ENCODE measurements around the gene PIP4K2B. TPM values are rescaled to one million over a fixed set of nuclear protein-coding genes. Genes with fewer than 3 reads are reported as not detected.
"Not testable (repeated sequence)": the region's sequence is repeated elsewhere in the genome, so short reads cannot be mapped to it uniquely, and the experiment has no call there.

Gene PIP4K2B
- total RNA-seq, result 42.3 TPM
- long read RNA-seq, full-length matches to known transcripts, result 6 of 21 reads
- long read RNA-seq, partial matches to known transcripts, result 0 of 21 reads
- long read RNA-seq, other reads (novel, unspliced or antisense), result 15 of 21 reads

- peak; percentile 95 for ATAC-seq
Measured at GRCh38 chr17:38799501-38800236, at the start of gene PIP4K2B. TSS of gene PIP4K2B (minus strand) at chr17:38799556. CDS start at chr17:38799424, 132 bp downstream.

GRCh38 chr17:38848557-38848891 lies 49.2 kb upstream of the PIP4K2B start:
- DNase-seq (no peak), ATAC-seq (no peak)
- intact Hi-C loops (cut with micrococcal nuclease), result no loop called here

More at GRCh38 chr17:38799501-38800236, at the start of gene PIP4K2B:
- DNase-seq, result peak; percentile 97
- intact Hi-C loops (cut with micrococcal nuclease), result no loop called here

- DNase-seq (no peak), ATAC-seq (no peak)
- intact Hi-C loops (cut with micrococcal nuclease), result no loop called here
Measured at GRCh38 chr17:38844261-38844757, 45.0 kb upstream of the PIP4K2B start.

GRCh38 chr17:38825762-38826247 lies 26.4 kb upstream of the PIP4K2B start:
- intact Hi-C loops (cut with micrococcal nuclease), result no loop called here
- no peak for ATAC-seq
- DNase-seq, result no peak

- DNase-seq (peak; percentile 96), ATAC-seq (peak; percentile 95)
- intact Hi-C loops (cut with micrococcal nuclease), result no loop called here
Measured at GRCh38 chr17:38824899-38825761, 25.8 kb upstream of the PIP4K2B start, which contains the start of gene CWC25. TSS of gene CWC25 (minus strand) at chr17:38825321. CDS start at chr17:38825183, 138 bp downstream.

- ATAC-seq (no peak), DNase-seq (no peak)
- intact Hi-C loops (cut with micrococcal nuclease), result no loop called here
Measured at GRCh38 chr17:38815576-38816193, 16.3 kb upstream of the PIP4K2B start.

GRCh38 chr17:38809828-38810227 lies 10.5 kb upstream of the PIP4K2B start:
- DNase-seq, result no peak
- intact Hi-C loops (cut with micrococcal nuclease), result no loop called here
- ATAC-seq, result no peak

GRCh38 chr17:38800237-38800760 lies 943 bp upstream of the PIP4K2B start:
- no peak for ATAC-seq
- DNase-seq, result no peak
- intact Hi-C loops (cut with micrococcal nuclease), result no loop called here

- ATAC-seq (peak; percentile 50), DNase-seq (peak; percentile 67)
- intact Hi-C loops (cut with micrococcal nuclease), result no loop called here
Measured at GRCh38 chr17:38798614-38799500, 499 bp downstream of the PIP4K2B start.

- DNase-seq, result no peak
- no peak for ATAC-seq
- intact Hi-C loops (cut with micrococcal nuclease), result no loop called here
Measured at GRCh38 chr17:38797828-38798227, 1.5 kb downstream of the PIP4K2B start.

GRCh38 chr17:38797158-38797490 lies 2.2 kb downstream of the PIP4K2B start:
- intact Hi-C loops (cut with micrococcal nuclease), result no loop called here
- no peak for ATAC-seq

GRCh38 chr17:38796451-38797157 lies 2.8 kb downstream of the PIP4K2B start:
- intact Hi-C loops (cut with micrococcal nuclease), result no loop called here
- ATAC-seq, result no peak
- no peak for DNase-seq

More at GRCh38 chr17:38797158-38797490, 2.2 kb downstream of the PIP4K2B start:
- DNase-seq, result no peak

GRCh38 chr17:38794221-38794620 lies 5.1 kb downstream of the PIP4K2B start:
- intact Hi-C loops (cut with micrococcal nuclease), result no loop called here

GRCh38 chr17:38791162-38791561 lies 8.2 kb downstream of the PIP4K2B start:
- DNase-seq (no peak), ATAC-seq (no peak)
- intact Hi-C loops (cut with micrococcal nuclease), result no loop called here

More at GRCh38 chr17:38794221-38794620, 5.1 kb downstream of the PIP4K2B start:
- DNase-seq (no peak), ATAC-seq (no peak)

- intact Hi-C loops (cut with micrococcal nuclease); ATAC-seq: not testable (repeated sequence)
Measured at GRCh38 chr17:38790148-38790707, 9.1 kb downstream of the PIP4K2B start.

GRCh38 chr17:38789185-38789584 lies 10.2 kb downstream of the PIP4K2B start:
- intact Hi-C loops (cut with micrococcal nuclease), result no loop called here
- DNase-seq, result no peak
- no peak for ATAC-seq

More at GRCh38 chr17:38790148-38790707, 9.1 kb downstream of the PIP4K2B start:
- DNase-seq, result not testable (repeated sequence)

GRCh38 chr17:38787999-38788398 lies 11.4 kb downstream of the PIP4K2B start:
- intact Hi-C loops (cut with micrococcal nuclease); ATAC-seq; DNase-seq: not testable (repeated sequence)
